A549 (cell line): ENCODE results near the gene QRICH2.

ENCODE experiments used
- NR3C1 ChIP-seq: fragments of >200 bp; sonication (Bioruptor Twin); formaldehyde crosslinking; IDR thresholded peaks from 3 replicates; pipeline ENCODE4 v1.6.1; 2017
- POLR2A ChIP-seq: IDR thresholded peaks from 2 replicates; pipeline ENCODE4 v1.6.1; 2012; ENCODE audit warnings: mild to moderate bottlenecking, low read length
- TF ChIP-seq, protein P1 (sequence below): fragments of >200 bp; sonication (Bioruptor Twin); formaldehyde crosslinking; IDR thresholded peaks from 3 replicates; pipeline ENCODE4 v1.5.1; 2016

DNA sequence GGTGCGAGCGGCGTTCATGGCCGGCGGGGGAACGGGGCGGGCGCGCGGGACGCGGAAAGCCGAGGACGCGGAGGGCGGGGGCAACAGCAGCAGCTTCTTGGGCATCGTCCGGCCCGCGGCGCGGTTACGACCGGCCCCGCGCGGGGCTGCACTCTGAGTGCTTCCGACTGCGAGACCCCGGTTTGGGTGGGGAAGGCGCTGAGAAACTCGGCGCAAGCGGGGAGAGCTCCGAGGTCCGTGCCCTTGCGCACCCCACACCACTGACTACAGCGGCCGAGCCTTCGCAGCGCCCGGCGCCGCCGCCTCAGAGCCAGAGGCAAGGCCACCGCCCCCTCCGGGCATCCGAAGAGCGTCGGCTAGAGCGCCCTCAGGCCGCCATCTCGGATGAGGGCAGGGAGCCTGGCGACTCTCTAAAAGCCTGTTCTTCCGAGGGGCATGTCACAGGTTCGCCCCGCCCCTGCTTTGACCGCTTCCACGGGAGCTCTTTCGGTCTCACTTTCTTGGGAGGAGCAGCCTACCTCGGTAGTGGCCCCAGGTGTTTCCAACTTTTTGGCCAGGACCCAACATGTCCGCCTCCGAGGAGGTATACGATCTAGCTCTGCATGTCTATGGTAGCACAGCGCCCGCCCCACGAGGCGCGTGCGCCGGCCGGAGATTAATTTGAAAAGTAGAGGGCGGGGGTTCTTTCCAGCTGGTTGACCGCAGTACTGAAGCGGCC lies 45.7 kb upstream of the QRICH2 start, which contains the start of gene PRPSAP1:
- TF ChIP-seq, protein P1, sequence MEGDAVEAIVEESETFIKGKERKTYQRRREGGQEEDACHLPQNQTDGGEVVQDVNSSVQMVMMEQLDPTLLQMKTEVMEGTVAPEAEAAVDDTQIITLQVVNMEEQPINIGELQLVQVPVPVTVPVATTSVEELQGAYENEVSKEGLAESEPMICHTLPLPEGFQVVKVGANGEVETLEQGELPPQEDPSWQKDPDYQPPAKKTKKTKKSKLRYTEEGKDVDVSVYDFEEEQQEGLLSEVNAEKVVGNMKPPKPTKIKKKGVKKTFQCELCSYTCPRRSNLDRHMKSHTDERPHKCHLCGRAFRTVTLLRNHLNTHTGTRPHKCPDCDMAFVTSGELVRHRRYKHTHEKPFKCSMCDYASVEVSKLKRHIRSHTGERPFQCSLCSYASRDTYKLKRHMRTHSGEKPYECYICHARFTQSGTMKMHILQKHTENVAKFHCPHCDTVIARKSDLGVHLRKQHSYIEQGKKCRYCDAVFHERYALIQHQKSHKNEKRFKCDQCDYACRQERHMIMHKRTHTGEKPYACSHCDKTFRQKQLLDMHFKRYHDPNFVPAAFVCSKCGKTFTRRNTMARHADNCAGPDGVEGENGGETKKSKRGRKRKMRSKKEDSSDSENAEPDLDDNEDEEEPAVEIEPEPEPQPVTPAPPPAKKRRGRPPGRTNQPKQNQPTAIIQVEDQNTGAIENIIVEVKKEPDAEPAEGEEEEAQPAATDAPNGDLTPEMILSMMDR: no peak
- TF ChIP-seq POLR2A: peak; percentile 98
- no peak for TF ChIP-seq NR3C1
